Stimulated activated CD8-positive, alpha-beta memory T cell treated with anti-CD3 and anti-CD28 coated beads, Interleukin-15, amount 100 ng/mL, for 1 hour (primary cell): ENCODE data around the gene PTPRCAP.

Experiments
- DNase-seq: peaks from one replicate; pipeline ENCODE4 v3.0.0-alpha.2; 2020; ENCODE audit warnings: low read depth

PTPRCAP gene

GRCh38 chr11:67465189-67465510, 27.7 kb upstream of the PTPRCAP start:
- no peak for DNase-seq

GRCh38 chr11:67464411-67465188, 27.1 kb upstream of the PTPRCAP start:
- peak; percentile 83 for DNase-seq

- DNase-seq: no peak
Measured at GRCh38 chr11:67463680-67464410, 26.4 kb upstream of the PTPRCAP start.

GRCh38 chr11:67463186-67463585, 25.7 kb upstream of the PTPRCAP start:
- DNase-seq: no peak

- DNase-seq: no peak
Measured at GRCh38 chr11:67458266-67458665, 20.8 kb upstream of the PTPRCAP start.

DNA sequence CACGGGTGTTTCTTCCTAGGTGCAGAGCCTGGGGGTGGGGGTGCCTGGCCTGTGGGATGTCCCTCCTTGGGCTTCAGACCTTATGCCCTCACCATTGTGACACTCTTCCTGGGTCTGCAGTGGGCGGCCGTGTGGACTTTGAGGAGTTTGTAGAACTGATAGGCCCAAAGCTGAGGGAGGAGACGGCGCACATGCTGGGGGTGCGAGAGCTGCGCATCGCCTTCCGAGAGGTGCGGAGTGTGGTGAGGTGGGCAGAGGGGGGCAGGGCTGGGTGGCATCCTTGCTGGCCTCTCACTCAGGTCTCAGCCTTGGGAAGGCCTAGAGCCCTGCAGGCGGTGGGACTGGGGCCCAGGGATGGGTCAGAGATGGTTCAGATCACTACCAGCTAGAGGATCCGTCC, 20.0 kb upstream of the PTPRCAP start:
- no peak for DNase-seq

DNA sequence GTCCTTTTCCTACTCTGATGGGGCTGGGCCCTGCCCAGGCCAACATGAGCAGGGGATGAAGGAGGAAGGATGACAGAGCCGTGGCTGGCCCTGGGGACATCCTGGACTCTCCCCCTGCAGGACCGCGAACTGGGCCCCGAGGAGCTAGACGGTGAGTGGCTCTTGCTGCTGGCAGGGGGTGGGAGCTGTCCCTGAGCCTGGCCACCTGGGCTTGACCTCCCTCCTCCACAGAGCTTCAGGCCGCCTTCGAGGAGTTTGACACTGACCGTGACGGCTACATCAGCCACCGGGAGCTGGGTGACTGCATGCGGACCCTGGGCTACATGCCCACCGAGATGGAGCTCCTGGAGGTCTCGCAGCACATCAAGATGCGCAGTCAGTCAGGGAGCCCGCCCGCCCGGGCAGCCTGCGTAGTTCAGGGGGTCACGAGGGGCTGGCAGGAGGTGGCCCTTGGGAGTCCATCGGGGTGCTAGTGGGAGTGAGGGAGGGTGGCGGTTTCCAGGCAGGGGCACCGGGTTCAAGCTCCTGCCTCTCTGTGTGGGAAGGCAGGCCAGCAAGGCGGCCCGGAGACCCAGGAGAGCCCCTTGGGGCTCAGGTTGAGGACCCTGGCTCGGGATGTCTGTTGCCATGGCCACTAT, 18.7 kb upstream of the PTPRCAP start:
- DNase-seq: no peak

DNA sequence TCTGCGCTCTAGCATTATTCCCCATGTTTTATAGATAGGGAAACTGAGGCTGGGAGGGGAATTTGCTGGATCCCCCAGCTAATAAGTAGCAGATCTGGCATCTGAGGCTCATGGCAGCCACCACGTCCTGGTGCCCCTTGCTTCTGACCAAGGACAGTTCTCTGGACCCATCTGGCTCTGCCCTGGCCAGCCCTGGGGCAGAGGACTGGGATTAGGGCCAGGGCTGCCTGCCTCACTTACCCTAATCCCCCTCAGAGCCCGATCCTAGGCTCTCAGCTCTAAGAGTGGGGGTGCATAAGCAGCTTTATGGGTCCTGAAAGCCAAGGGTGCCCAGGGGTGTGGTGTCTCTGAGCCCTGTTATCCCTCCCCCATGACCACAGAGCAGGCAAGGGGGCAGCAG, 17.6 kb upstream of the PTPRCAP start, which contains the start of gene CABP4:
TSS of gene CABP4 (plus strand) at position 301 of the 400 bp plus-strand sequence. CDS start at position 371, 70 bp downstream.
- DNase-seq: no peak

GRCh38 chr11:67453816-67454732, 16.6 kb upstream of the PTPRCAP start:
- no peak for DNase-seq

GRCh38 chr11:67452141-67452952, 14.9 kb upstream of the PTPRCAP start, which contains the start of gene GPR152:
Gene GPR152, minus strand, starts transcription at chr11:67452729. Its CDS starts 5 bp downstream, at chr11:67452724.
- DNase-seq: no peak

GRCh38 chr11:67451658-67451976, 14.1 kb upstream of the PTPRCAP start:
- DNase-seq: no peak

DNA sequence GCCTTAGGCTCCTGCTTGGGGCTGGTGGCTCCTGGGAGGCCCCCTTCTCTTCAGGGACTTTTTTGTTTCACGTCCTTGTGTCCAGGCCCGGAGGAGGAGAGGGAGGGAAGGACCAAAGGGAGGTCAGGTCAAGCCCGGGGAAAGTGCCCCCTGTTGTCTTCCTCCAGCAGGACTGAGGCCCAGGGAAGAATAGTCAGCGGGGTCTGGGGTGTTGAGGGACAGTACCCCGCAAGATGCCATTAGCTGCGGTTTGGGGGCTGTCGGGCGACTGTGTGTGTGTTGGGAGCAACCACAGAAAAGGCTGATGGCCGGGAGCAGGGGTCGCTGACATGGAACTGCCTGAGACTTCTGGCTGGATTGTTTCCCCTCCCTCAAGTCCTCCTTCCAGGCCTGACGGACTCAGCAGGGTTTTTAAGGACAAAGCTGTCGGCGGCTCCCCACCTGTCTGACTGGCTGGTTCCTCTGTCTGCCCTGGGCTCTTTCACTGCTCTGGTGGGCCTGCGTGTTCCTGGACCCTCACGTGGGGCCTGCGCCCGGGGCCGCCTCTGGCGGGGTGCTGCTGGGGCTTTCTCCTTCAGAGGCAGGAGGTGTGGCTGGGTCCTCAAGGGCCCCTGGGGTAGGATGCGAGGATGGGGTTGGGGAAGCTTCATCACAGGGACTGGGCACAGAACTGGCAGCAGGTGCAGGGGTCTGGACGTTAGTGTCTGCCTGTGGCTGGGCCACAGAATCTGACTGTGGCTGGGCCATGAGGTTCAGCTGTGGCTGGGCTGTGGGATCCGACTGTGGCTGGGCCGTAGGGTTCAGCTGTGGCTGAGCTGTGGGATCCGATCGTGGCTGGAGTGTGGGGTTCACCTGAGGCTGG, 13.5 kb upstream of the PTPRCAP start:
- no peak for DNase-seq

DNA sequence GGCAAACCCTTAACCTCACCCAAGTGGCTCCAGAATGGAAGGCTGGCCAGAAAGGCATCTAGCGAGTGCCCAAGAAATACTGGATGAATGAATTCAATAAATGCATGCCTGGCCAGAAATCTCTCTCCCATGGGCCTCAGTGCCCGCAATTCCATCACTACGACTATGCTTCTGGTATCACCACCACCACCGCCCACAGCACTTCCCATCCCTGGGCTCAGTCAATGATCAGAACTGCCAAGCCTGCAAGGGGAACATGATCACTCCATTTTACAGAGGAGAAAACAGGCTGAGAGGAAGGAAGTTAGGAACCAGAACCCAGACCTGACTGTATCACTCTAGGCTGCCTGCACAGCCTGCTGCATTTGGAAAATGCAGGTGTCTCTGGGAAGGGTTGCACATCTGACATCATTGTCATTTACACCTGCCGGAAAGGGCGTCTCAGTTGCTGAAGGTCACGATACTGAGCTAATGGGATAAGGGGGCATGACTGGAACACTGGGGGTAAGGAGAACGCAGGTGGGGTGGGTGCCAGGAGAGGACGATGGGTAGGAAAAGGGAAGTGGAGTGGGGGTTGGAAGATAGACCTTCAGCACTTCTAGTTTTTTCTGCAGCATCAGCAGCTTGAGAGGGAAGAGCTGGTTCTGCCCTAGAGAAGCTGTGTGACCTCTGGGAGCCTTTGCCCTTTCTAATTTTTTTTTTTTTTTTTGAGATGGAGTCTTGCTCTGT, 11.8 kb upstream of the PTPRCAP start:
- DNase-seq: no peak

- DNase-seq: no peak
Measured at GRCh38 chr11:67448220-67448609, 10.7 kb upstream of the PTPRCAP start.

- DNase-seq: no peak
Measured at GRCh38 chr11:67445515-67445914, 8.0 kb upstream of the PTPRCAP start.

DNA sequence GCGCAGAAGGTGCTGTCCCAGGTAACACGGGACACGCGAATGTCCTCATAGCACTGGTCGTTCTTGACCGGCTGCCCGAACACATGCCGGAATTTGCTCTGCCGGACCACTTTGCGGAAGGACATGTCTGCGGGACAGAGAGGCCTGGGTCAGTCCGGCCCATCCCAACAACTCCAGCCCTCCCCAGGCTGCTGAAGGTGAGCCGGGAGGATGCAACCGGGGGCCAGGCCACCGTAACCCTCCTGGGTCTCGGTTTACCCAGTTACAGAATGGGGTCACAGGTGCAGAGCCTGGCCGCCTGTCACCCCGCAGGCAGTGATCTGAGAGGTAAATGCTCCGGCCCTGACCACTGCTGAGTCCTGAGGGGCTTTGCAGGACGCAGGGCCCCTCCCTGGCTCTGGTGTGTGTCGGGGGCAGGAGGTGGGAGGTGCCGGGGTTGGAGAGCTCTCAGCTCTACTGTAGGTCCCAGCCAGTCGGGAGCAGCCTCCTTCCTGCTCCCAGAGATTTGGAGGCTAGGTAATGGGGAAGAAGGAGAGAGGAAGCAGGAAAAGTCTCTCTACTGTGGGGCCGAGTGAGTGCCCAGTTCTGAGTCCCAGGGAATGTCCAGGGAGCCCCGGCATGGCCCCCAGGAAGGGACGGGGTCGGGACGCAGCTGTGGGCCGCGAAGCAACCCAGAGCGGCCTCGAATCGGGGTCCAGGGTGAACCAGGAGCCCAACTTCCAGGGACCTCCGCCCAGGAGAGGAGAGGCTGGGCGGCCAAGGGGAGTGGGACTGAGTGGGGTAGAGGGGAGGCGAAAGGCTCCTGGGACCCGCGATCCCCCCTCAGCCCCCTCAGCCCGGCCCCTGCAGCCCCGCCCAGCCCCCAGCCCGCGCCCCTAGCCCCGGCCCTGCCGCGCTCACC, 5.3 kb upstream of the PTPRCAP start:
- DNase-seq: no peak

DNA sequence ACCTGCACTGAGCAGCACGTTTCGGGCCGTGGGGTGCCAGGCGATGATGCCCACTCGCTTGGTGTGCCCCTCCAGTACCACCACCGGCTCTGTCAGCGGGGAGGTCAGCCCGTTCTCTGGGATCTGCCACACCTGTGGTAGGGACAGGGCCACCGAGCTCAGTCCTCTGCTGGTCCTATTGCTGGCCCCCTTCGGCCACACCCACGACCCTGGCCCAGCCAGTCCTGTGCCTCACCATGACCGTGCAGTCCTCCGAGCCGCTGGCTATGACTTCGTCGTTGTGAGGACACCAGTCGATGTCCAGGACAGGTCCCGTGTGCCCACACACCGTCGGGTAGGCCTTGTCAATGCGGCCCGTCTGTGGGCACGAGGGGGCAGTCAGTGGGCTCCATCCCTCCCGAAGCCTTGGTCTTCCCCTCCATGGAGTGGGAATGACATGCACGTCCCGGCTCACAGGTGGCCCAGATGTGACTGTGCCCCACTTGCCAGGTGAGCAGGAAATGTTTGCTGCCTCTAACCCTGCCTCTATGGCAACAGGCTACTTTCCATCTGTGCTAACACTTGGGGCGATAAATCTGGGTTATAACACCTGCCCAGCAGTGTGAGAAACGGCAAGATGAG, 4.4 kb upstream of the PTPRCAP start:
- no peak for DNase-seq

GRCh38 chr11:67441098-67441563, 3.6 kb upstream of the PTPRCAP start:
- DNase-seq: no peak
